ENCODE results near the gene PPP2R5A.
"Not testable (repeated sequence)": the region's sequence is repeated elsewhere in the genome, so short reads cannot be mapped to it uniquely, and the experiment has no call there.

Gene PPP2R5A

DNA sequence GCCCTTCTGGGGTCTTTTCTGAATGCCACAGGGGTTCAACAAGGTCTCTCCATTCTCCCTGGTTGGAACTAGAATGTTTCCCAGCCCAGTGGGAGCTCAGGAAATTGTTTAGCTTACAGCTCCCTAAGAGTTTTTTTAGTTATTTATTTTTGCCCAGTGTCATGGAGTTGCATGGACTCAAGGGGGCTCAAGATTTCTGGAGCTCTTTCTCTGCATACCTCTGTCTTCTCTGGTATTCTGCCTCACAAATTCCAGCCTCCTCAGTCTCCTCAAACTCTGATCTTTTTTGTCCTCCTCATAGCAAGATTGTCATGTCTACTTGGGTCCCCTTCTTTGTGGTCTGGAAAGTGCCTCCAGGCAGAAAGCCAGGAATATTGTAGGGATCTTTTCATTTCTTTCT, 15.9 kb upstream of the PPP2R5A start:
- no peak for DNase-seq

GRCh38 chr1:212270564-212270963, 14.6 kb upstream of the PPP2R5A start:
- DNase-seq, result no peak

DNA sequence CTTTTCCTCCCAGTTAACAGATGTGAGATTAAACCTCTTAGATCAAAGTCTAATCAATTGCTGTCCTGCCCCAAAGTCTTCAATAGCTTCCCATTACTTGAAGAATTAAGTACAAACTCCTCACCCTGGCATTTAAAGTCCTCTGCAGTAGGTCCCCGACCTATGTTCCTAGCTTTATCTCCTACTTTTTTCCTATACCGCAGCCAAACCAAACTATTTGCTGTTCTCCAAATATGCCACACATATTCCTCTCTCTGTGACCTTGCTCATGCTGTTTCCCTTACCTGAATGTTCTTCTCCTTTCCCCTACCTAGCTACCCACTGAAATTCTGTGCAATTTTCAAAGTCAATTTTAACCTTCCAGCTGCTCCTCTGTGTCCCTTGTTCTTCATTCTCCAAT, 14.0 kb upstream of the PPP2R5A start:
- DNase-seq, result no peak

DNA sequence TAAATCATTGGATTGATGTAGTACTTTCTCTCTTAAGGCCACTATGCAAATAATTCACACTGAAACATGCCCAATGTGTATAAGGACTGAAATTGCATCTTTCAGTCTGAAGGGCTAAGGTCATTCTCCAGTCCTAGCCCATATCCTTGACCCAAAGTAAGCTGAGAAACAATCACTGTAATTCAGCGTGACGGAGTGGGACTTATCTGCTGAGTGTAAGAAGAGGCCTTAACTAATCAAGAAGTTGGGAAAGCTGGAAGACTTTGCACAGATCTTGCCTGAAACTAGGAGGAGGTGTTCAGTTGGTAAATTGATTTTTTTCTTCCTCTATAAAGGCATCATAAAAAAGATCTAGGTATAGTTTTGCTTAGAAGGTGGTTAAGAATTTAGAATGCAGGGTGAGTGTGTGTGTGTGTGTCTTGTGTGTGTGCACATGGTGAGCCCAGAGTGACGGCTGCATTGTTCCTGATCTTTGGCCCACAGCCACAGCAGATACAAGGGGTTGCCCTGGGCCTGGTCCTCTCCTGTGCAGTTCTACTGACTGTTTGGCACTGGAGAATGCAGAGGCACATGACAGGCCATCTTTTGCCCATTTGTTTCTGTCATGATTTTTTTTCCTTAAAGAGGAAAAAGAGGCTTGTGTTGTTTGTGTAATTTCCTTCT, 13.3 kb upstream of the PPP2R5A start:
- no peak for DNase-seq

DNA sequence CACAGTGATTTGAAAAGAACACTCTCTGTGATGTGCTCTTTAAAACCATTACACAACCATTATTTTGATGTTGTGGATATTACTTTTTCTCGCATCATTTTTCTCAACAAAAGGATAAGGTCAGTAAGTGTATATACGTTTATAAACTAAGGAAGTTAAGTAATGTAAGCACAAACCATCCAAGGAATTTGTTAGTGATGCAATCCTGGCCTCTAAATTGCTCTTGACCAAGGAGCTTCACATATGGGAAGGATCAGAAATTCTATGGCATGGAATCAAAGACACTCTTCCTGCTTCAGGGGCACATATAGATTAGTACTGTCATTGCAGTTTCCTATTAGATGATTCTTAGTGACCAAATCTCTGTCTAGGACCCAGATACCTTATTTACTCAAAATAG, 3.6 kb upstream of the PPP2R5A start:
- DNase-seq, result peak; percentile 74

DNA sequence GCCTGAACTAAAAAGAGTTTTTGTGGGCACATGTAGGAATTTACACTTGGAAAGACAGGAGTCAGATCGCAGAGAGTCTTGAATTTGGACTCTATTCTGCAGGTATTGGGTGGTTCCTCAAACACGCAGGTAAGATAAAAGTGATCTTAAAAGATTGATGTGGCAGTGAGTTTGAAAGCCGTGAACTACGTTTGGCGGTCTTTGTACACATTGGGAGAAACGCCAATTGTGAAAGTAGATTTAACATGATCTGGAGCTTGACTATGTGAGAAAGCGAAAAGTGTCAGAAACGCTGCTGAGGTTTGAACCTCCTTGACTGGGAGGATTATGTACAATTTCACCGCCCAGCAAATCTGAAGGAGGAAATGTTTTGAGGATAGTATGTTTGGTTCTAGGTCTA, 1.5 kb upstream of the PPP2R5A start:
- DNase-seq, result no peak

GRCh38 chr1:212284332-212284743, 872 bp upstream of the PPP2R5A start:
- DNase-seq, result no peak

- peak; percentile 56 for DNase-seq
These were observed 710 bp downstream of the PPP2R5A start for GRCh38 chr1:212285685-212286555.

GRCh38 chr1:212286556-212287131, 1.4 kb downstream of the PPP2R5A start:
- DNase-seq, result no peak

DNA sequence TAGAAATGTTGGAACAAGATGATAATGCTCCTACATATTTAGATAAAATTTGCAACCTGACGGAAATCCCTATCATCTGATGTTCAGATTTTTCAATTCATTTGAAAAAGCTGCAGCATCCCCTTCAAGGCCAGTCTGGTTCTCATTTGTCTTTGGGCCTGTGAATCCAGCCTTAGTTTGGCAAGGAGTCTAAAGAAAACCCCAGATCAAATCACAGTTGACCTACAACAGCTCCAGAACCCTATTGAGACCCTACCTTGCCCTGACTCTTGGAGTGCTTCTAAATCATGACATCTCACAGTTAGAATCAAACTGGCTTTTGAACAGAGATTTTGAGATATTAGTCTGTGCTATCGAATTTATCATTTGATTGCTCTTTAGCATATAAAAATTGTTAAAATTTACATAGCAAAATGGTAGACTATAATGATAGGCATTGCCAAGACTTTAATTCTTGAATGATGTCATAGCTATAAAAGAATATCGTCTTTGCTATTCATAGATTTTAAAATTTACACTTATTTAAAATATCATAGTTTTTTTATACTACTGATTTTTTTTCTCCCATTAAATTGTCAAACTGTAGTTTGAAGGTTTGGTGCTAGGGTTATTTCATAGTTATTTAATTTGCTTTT, 2.2 kb downstream of the PPP2R5A start:
- no peak for DNase-seq

DNA sequence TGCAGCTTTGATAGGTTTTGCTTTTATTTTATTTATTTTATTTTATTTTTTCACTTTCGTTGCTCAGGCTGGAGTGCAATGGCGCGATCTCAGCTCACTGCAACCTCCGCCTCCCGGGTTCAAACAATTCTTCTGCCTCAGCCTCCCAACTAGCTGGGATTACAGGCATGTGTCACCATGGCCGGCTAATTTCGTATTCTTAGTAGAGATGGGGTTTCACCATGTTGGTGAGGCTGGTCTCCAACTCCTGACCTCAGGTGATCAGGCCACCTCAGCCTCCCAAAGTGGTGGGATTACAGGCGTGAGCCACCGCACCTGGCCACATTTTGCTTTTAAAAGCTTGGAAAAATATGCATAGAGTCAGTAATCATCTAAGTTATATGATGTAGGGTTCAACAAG, 2.8 kb downstream of the PPP2R5A start:
- DNase-seq, result not testable (repeated sequence)

GRCh38 chr1:212288615-212289014, 3.4 kb downstream of the PPP2R5A start:
- DNase-seq, result peak; percentile 69

- DNase-seq, result no peak
These were observed 4.3 kb downstream of the PPP2R5A start for GRCh38 chr1:212289262-212290077.

GRCh38 chr1:212290608-212291007, 5.4 kb downstream of the PPP2R5A start:
- peak; percentile 23 for DNase-seq

DNA sequence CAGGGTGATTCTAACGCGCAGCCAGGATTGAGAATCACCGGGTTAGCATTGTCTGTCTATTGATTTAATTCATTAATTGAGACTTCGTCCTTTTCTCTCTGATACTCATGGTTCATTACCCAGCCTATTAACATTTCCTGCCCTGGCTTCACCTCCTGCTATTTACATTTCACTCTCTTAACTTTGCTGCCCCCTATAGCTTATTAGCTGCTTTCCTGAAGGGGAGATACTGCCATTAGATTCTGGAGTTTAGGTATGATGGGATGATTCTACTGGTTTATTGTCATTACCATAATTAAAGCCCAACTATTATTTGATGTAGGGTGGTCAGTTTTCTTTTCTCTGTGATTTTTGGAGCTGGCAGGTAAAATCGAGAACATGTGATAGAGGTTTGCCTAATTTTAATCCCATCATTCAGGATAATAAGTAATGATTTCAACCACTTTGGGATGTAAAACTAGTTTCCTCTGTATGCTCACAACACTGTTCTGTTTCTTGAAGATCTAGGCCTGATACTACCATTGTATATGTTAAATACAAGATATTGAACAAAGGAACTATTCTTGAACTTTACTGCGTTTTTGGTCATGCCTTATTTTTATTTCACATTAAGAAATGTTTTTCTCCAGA, 6.4 kb downstream of the PPP2R5A start:
- DNase-seq, result peak; percentile 64

DNA sequence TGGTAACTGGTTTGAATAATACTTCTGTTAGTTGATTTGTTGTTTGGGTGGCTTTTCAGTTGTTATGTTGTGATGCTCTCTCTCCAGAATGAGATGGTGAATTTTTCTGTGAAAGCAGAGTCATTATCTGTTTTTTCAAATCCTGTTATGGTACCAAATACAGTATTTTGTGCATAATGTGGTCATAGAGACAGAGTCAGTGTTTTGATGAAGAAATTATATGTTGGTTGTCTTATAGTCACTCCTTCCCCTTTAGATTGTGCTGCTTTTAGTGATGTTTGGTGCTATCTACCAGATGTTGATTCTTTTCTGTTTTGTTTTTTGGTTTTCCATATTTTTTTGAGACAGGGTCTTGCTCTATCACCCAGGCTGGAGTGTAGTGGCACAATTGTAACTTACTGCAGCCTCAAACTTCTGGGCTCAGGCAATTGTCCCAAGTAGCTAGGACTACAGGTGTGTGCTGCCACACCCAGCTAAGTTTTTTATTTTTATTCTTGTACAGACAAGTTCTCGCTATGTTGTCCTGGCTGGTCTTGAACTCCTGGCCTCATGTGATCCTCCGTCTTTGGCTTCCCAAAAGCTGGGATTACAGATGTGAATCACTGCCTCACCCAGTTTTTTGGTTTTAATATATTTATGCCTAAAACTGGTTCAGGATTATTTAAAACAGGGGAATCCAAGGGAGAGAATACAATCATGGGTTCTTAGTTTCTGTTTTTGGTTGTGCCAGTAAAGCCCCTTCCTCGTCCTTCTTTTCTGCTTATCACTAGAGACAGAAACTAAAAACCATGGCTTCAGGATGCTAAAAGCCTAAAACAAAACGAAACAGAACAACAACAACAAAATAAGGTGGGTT, 7.3 kb downstream of the PPP2R5A start:
- no peak for DNase-seq

GRCh38 chr1:212293579-212293978, 8.4 kb downstream of the PPP2R5A start:
- peak; percentile 27 for DNase-seq

- no peak for DNase-seq
These were observed 9.8 kb downstream of the PPP2R5A start for GRCh38 chr1:212294983-212295382.

GRCh38 chr1:212295579-212295978, 10.4 kb downstream of the PPP2R5A start:
- DNase-seq, result no peak

DNA sequence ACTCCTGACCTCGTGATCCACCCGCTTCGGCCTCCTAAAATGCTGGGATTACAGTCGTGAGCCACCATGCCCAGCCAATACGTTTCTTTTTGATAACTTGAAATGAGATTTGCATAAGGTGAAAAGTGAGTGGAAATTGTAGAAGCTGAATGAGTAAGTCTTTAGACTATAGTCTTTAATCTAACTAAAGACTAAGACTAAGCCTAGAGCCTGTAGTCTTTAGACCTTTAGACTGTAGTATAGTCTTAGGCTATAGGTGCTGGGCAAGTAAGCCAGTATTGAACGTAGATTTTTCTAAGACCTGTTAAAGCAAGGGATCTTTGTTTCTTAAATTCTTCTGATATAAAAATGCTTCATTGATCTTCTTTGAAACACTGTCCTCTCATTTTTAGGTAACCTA, 12.1 kb downstream of the PPP2R5A start:
- DNase-seq, result no peak

GRCh38 chr1:212301580-212301979, 16.4 kb downstream of the PPP2R5A start:
- DNase-seq, result no peak

Data from HCEC 1CT (cell line).